Heart left ventricle (tissue), 13 donors: ENCODE measurements around the gene PTPRM.

Experiments
- POLR2A ChIP-seq, 2 donors: fragments of 450-650 bp; IDR thresholded peaks; one replicate each; pipeline ENCODE4 v1.6.1; 2017; ENCODE audit warnings: antibody characterized with exemption in 2 of 2, mild to moderate bottlenecking in 2 of 2, moderate library complexity in 2 of 2
- TF ChIP-seq, protein P1 (sequence below), 12 donors: fragments of 200-600 bp; sonication (generic) in 4 of 12; IDR thresholded peaks; one replicate each; pipeline versions ENCODE4 v1.5.0 to v1.8.0; 2018 to 2022; ENCODE audit warnings: antibody characterized with exemption in 12 of 12, mild to moderate bottlenecking in 5 of 12
- donor health status: ischemic (EF 13 %, LVEDD 7.1; RV severe dilation, severe dysfunction).
- donor health status: DM: no; HTN: yes; CAD: no.
- donor health status: DM: no; HTN: no; CAD: no.
- donor health status: ischemic (EF 25% LVEDD 6.9; RV normal size, moderate dysfunction).
- donor health status: ischemic (EF 25% LVEDD 5.7; RV mildly dilated, moderate dysfunction).
- donor health status: ischemic (EF 35%, LVEDD 5.7; RV mildly dilated, moderate dysfunction).
- donor health status: nonischemic (EF 11% LVEDD 7.7; RV severe dilation, severe dysfunction).
- donor health status: DM: yes; HTN: yes; CAD: no.
- donor health status: PGD.
- donor health status: ischemic (EF 29% LVEDD 5.4; RV normal size, mild dysfunction).
- donor health status: nonischemic (EF 23%, LVEDD 6.1; RV moderate dilation, normal function).

DNA sequence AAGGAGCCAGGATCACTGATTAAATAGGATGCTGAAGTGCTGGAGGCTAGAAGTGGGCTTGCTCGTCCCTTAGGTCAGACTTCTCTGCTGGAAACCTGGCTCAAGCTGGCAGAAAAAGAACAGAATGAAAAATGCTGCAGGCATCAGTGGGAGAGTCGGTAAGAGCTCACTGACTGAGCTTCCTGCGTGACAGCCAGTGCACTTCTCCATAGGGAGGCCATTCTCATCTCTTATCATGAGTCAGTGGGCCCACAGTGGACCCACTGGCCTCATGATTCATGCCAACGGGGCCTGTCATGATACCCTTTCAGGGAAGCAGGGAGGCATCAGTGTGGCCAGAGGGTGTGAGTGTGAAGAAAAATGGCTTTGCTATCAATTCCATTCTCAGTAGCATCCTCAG, 498.2 kb downstream of the PTPRM start:
- TF ChIP-seq, protein P1, sequence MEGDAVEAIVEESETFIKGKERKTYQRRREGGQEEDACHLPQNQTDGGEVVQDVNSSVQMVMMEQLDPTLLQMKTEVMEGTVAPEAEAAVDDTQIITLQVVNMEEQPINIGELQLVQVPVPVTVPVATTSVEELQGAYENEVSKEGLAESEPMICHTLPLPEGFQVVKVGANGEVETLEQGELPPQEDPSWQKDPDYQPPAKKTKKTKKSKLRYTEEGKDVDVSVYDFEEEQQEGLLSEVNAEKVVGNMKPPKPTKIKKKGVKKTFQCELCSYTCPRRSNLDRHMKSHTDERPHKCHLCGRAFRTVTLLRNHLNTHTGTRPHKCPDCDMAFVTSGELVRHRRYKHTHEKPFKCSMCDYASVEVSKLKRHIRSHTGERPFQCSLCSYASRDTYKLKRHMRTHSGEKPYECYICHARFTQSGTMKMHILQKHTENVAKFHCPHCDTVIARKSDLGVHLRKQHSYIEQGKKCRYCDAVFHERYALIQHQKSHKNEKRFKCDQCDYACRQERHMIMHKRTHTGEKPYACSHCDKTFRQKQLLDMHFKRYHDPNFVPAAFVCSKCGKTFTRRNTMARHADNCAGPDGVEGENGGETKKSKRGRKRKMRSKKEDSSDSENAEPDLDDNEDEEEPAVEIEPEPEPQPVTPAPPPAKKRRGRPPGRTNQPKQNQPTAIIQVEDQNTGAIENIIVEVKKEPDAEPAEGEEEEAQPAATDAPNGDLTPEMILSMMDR (IDR thresholded peaks at IDR 0.05), result no peak
- TF ChIP-seq POLR2A (IDR thresholded peaks at IDR 0.05), result no peak
